Measurements from ENCODE around the gene PDZD2.

The PDZD2 gene

DNA sequence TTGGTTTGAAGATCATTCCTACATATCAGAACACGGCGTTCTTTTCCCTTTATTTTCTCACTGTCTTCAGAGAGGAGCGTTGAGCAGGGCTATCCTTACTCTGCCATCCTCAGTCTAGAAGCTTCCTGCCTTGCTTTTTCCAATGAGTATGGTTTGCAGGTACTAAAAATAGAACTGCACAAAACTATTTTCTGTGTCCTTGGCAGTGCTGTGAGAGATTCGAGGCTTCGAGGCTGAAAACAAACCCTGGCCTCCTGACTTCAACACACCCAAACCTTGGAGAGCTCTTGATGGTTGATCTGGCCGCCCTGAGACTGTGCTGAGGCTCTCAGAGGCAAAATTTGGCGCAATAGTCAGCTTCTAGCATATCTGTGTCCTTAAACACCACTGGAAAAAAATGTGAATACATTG lies 456.3 kb downstream of the PDZD2 start:
- Histone ChIP-seq H3K4me3 (ENCODE audit: low read length) (no peak overlapping the region), H3K9me3 (ENCODE audit: insufficient read depth, low read length) (no peaks in the 10 kb centered on the region), H2AFZ (ENCODE audit: low read depth, low read length) (no peak overlapping the region), H3K4me2 (ENCODE audit: low read length) (no peak overlapping the region), H3K79me2 (ENCODE audit: low read length) (no peaks in the 10 kb centered on the region), H3K4me1 (ENCODE audit: low read length) (peaks cover 12% of the 10 kb centered on the region), H3K36me3 (replicated peaks; ENCODE audit: low read depth, low read length) (no peaks in the 10 kb centered on the region), H3K27ac (ENCODE audit: low read length) (no peak overlapping the region), H4K20me1 (ENCODE audit: insufficient read depth, low read length) (no peaks in the 10 kb centered on the region), H3K27me3 (ENCODE audit: low read depth, low read length) (no peaks in the 10 kb centered on the region), H3K9ac (ENCODE audit: low read length) (no peak overlapping the region)
- no peak for TF ChIP-seq EZH2phosphoT487 (IDR thresholded peaks at IDR 0.05; ENCODE audit: low read depth)
- TF ChIP-seq, protein P1, sequence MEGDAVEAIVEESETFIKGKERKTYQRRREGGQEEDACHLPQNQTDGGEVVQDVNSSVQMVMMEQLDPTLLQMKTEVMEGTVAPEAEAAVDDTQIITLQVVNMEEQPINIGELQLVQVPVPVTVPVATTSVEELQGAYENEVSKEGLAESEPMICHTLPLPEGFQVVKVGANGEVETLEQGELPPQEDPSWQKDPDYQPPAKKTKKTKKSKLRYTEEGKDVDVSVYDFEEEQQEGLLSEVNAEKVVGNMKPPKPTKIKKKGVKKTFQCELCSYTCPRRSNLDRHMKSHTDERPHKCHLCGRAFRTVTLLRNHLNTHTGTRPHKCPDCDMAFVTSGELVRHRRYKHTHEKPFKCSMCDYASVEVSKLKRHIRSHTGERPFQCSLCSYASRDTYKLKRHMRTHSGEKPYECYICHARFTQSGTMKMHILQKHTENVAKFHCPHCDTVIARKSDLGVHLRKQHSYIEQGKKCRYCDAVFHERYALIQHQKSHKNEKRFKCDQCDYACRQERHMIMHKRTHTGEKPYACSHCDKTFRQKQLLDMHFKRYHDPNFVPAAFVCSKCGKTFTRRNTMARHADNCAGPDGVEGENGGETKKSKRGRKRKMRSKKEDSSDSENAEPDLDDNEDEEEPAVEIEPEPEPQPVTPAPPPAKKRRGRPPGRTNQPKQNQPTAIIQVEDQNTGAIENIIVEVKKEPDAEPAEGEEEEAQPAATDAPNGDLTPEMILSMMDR (IDR thresholded peaks at IDR 0.05; ENCODE audit: low read depth, low read length) = no peak

DNA sequence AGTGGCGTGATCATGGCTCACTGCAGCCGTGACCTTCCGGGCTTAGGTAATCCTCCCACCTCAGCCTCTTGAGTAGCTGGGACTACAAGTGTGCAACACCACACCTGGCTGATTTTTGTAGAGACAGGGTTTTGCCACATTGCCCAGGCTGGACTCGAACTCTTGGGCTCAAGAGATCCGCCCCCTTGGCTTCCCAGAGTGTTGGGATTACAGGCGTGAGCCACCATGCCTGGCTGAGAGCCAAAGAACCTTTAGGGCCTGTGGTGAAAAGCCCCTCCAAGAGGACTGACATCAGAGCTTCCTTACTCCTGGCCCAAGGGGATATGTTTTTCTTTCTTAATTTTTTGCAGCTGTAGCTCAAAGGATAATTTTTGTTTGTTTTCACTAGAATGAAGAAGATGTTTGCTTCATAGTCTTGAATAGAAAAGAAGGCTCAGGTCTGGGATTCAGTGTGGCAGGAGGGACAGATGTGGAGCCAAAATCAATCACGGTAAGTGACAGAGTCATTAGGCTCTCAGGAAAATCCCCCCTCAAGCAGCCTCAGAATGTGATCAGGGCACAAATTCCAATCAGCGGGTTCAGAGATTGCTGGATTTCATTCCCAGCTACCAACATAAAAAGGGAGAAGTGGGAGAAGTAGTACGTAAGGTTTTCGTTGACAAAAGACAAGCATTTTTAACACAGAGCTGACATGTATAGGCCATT lies 458.1 kb downstream of the PDZD2 start:
- H3K27ac ChIP-seq (ENCODE audit: low read length) = no peak overlapping the region
- H2AFZ ChIP-seq (ENCODE audit: low read depth, low read length) = no peak overlapping the region
- no peak overlapping the region for H3K4me3 ChIP-seq (ENCODE audit: low read length)
- no peaks in the 10 kb centered on the region for H4K20me1 ChIP-seq (ENCODE audit: insufficient read depth, low read length)
- no peaks in the 10 kb centered on the region for H3K27me3 ChIP-seq (ENCODE audit: low read depth, low read length)
- no peak overlapping the region for H3K4me2 ChIP-seq (ENCODE audit: low read length)
- no peaks in the 10 kb centered on the region for H3K9me3 ChIP-seq (ENCODE audit: insufficient read depth, low read length)
- TF ChIP-seq, protein P1 (IDR thresholded peaks at IDR 0.05; ENCODE audit: low read depth, low read length) = no peak
- no peak for TF ChIP-seq EZH2phosphoT487 (IDR thresholded peaks at IDR 0.05; ENCODE audit: low read depth)
- peaks cover 12% of the 10 kb centered on the region for H3K4me1 ChIP-seq (ENCODE audit: low read length)
- H3K36me3 ChIP-seq (replicated peaks; ENCODE audit: low read depth, low read length) = peaks cover 3% of the 10 kb centered on the region
- H3K9ac ChIP-seq (ENCODE audit: low read length) = no peak overlapping the region
- no peaks in the 10 kb centered on the region for H3K79me2 ChIP-seq (ENCODE audit: low read length)

DNA sequence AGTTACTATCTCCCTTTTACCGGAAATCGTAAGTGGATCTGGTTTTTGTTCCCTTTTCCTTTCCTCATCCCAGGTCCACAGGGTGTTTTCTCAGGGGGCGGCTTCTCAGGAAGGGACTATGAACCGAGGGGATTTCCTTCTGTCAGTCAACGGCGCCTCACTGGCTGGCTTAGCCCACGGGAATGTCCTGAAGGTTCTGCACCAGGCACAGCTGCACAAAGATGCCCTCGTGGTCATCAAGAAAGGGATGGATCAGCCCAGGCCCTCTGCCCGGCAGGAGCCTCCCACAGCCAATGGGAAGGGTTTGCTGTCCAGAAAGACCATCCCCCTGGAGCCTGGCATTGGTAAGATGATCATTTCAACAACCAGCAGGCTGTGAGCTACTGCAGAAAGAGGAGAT lies 459.4 kb downstream of the PDZD2 start:
- H3K79me2 ChIP-seq (ENCODE audit: low read length) = no peaks in the 10 kb centered on the region
- no peaks in the 10 kb centered on the region for H4K20me1 ChIP-seq (ENCODE audit: insufficient read depth, low read length)
- H3K9ac ChIP-seq (ENCODE audit: low read length) = no peak overlapping the region
- no peaks in the 10 kb centered on the region for H3K27me3 ChIP-seq (ENCODE audit: low read depth, low read length)
- no peak overlapping the region for H3K4me3 ChIP-seq (ENCODE audit: low read length)
- no peak overlapping the region for H3K4me2 ChIP-seq (ENCODE audit: low read length)
- peaks cover 6% of the 10 kb centered on the region for H3K4me1 ChIP-seq (ENCODE audit: low read length)
- H3K36me3 ChIP-seq (replicated peaks; ENCODE audit: low read depth, low read length) = peaks cover 3% of the 10 kb centered on the region
- H3K27ac ChIP-seq (ENCODE audit: low read length) = no peak overlapping the region
- TF ChIP-seq EZH2phosphoT487 (IDR thresholded peaks at IDR 0.05; ENCODE audit: low read depth) = no peak
- TF ChIP-seq, protein P1 (IDR thresholded peaks at IDR 0.05; ENCODE audit: low read depth, low read length) = no peak
- H2AFZ ChIP-seq (ENCODE audit: low read depth, low read length) = no peak overlapping the region
- no peaks in the 10 kb centered on the region for H3K9me3 ChIP-seq (ENCODE audit: insufficient read depth, low read length)

DNA sequence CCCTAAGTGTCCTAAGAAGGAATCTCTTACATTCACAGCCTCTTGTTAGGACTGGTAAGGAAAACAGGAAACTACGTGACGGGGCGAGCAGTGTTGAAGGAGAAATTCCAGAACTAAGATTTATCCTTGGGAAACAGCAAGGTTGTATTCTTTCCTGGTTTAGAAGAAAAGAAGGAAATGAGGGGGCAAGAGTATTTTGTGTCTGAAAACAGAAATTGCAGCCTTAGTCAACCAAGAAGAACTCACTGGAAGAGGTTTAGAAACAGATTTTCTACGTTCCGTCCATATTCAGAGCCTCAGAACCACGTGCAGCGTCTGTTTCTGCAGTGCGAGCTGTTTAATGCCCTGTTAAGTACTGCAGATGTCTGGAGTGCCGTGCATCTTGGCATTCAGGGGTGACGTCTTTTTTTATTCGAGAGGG lies 460.0 kb downstream of the PDZD2 start:
- Histone ChIP-seq H3K9me3 (ENCODE audit: insufficient read depth, low read length) (no peaks in the 10 kb centered on the region), H3K36me3 (replicated peaks; ENCODE audit: low read depth, low read length) (peaks cover 3% of the 10 kb centered on the region), H3K79me2 (ENCODE audit: low read length) (no peaks in the 10 kb centered on the region), H4K20me1 (ENCODE audit: insufficient read depth, low read length) (no peaks in the 10 kb centered on the region), H3K27ac (ENCODE audit: low read length) (no peak overlapping the region), H3K4me3 (ENCODE audit: low read length) (no peak overlapping the region), H3K4me1 (ENCODE audit: low read length) (peaks cover 6% of the 10 kb centered on the region), H3K9ac (ENCODE audit: low read length) (no peak overlapping the region), H3K27me3 (ENCODE audit: low read depth, low read length) (no peaks in the 10 kb centered on the region), H3K4me2 (ENCODE audit: low read length) (no peak overlapping the region), H2AFZ (ENCODE audit: low read depth, low read length) (no peak overlapping the region)
- TF ChIP-seq, protein P1 (IDR thresholded peaks at IDR 0.05; ENCODE audit: low read depth, low read length) = no peak
- no peak for TF ChIP-seq EZH2phosphoT487 (IDR thresholded peaks at IDR 0.05; ENCODE audit: low read depth)

Data from OCI-LY3 (cell line).